ENCODE data around the gene SYNPR.

Gene SYNPR

DNA sequence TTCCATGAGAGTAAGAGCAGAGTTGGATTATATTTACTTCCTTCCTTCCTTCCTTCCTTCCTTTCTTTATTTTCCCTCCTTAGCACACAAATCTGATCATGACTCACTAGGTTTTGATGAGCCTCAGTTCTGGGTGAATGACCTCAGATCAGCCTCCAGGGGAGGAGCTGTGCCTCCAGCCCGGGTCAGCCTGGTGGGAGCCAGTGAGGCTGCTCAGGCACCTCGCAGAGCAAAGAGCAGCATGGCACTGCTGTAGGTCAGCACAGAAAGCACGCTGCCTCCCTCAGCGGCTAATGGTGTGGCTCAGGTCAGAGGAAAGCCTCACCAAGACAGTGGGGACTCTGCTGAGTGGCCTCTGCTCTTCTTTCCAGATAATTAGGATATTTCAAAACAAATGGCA lies 108.5 kb downstream of the SYNPR start:
- DNase-seq: no peak

DNA sequence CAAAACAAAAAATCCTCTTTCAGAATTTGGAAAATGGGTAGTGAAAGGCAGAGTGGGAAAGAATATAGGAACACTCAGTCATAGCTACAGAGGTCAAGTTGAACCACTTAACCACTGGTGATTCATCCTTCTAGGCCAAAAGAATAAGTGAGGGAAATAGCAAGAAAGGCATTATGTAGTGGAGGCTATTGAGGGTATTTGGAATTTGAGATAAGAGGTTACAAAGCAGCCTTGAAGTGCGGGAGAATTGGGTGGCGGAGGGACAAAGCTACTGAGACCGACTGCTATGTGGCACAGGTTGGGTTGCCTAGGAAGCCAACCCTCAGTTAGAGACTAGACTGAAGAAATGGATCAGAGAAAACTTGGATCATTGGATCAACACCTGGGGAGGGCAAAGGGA lies 109.5 kb downstream of the SYNPR start:
- no peak for DNase-seq

DNA sequence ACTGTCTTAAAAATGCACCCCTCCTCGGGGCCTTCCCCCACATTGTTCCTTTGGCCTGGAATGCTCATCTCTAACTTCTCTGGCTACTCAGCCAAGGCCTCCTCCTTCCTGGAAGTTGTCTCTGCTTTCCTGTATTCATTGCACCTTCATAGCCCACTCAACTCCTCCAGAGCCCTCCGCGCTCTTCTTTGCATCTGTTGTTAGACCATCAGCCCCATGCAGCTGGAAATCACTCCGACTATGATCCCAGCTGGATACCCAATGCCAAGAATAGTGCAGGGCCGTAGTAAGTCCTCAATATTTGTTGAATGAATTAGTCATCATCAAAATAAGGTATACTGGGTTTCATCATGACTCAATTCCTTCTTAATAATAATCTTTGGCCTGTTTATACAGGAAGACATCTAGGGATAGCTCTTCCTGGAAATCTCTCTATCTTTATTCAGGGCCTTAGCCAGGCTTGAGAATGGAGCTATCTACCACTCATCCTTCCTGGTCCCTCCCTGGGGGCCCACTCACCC lies 112.7 kb downstream of the SYNPR start:
- no peak for DNase-seq

DNA sequence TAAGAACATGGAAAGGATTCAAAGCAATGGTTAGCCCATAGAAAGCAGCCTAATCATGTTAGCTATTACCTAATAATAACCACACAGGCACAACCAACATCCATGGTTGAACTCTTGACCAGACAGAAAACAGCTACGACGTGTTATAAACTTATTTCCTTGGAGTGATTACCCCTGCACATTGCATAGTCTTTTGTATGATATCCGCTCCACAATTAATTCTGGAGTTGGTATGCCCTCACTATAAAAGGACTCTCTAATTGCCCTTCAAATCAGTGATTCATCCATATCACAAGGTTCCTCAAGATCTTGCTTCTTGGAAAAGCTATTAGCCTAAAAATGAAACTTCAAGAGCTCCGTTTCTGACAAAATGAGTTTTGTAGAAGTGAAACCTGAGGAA lies 117.9 kb downstream of the SYNPR start:
- no peak for DNase-seq

DNA sequence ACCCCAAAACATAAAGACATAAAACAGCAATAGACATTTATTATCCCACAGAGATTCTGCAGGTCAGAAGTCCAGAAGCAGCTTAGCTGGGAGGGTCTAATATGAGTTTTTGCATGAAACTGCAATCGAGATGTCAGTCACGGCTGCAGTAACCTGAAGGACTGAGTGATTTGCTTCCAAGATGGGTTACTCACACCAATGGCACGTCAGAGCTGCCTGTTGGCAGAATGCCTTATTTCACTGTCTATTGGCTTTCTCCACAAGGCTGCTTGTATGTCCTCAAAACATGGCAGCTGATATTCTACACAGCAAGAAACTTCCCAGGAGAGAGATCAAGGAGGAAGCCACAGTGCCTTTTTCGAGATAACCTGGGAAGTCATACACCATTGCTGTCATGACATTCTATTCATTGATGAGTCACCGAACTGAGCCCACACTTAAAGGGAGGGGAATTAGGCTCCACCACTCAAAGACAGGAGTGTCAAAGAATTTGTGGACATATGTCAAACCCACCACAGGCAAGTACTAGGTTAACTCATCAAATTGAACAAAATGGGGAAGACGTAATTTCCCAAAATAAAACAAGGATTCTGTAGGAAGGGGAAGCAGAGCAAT lies 122.2 kb downstream of the SYNPR start:
- DNase-seq: no peak

DNA sequence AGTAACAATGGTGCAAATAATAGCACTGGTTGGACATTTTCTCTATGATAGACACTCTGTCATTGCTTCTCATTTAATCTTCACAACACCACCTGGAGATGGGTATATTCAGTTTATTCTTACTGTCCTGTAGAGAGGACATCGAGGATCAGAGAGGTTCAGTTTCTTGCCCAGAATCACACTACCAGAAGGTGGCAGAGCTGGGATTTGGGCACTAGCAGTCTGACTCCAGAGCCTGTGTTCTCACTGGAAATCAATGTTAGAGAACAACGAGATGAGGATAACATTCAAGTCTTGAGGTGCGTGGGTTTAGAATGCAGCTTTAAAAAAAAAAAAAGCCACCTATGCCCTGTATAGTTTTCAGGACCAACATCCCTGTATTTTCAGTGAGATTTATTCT lies 127.8 kb downstream of the SYNPR start:
- DNase-seq: no peak

DNA sequence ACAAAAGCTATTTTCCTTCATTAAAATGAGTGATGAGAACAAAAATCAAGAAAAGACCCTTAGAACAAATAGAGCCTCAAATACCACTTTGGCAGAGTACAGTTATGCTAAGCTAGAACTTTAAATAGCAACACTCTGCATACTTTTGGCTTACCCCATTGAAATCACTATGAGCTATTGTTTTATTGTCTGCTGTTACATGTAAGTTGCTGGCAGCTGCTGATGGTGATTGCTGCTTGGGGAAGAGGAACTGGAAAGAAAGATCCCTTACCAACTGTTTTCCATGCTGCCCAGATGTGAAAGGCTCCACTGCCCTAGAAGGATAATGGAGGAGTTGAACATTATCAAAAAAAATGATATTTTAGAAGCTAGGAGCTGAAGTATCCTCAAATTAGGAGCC lies 135.4 kb downstream of the SYNPR start:
- DNase-seq: no peak

DNA sequence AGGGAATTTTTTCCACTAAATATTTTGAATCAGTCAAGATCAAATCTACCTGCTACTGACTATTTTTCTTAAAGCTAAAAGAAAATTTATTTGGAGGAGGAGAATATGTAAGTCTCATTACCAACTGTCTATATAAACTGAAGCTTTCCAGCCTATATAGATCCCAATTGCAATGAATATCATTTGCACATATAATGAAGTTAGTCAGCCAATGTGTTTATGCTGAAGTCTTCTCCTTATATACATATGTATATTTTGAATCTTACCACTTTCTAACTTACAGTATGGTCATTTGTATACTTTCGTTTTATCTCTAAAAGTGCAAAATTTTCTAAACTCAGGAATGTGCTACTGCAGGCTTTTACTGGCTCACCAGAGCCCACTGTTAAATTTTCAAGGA lies 136.5 kb downstream of the SYNPR start:
- DNase-seq: no peak

DNA sequence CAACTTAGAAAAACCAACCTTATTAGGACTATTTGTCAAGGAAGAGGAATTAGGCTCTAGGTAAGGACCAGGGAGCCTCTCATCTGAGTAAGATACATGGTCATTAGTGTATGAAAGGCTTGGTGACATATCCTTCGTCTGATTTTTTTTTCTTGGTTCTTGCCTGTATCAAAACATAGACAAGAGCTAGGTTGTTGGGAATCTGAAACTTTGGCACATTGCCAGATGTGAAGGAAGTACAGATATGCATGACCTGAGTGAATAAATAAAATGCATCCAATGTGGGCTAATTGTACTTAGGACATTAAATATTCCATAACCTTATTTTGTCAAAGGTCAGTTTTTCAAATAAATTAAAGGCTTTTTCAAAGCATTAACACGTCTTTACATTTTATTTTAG lies 151.8 kb downstream of the SYNPR start:
- peak; percentile 28 for DNase-seq

DNA sequence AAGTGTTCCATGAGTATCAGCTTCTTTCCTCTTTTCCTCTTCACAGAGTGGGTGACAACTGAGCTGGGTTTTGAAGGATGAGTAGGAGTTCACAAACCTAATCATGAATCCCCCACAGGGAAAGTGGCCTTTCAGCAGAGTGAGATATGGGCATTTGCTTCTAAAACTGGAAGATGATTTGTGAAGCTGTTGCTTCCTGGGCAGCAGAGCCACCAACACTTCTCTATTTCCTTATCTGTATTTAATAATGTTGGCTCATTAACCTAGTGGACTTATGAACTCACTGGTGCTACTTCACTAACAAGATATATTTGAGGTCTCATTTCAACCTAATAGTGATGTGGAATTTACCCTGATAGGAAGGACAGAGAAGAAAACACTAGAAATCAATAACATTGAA lies 152.8 kb downstream of the SYNPR start:
- DNase-seq: no peak

DNA sequence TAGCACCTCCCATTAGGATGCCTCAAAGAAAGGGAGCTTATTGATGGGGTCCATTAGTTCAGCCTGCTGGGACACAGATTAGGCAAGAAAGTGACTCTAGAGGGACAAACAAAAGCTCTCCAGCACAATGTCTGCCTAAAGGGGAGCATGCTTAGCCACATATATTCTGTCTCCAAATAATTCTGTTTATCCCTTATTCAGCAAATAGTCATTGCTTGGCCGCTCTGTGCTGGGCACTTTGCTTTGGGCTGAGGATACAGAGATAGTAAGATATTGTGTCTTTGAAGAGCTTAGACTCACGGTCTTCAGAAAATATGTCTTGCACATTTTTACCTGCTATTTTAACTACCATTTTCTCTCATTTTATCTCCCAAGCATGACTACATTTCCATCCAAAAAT lies 159.8 kb downstream of the SYNPR start:
- DNase-seq: no peak

DNA sequence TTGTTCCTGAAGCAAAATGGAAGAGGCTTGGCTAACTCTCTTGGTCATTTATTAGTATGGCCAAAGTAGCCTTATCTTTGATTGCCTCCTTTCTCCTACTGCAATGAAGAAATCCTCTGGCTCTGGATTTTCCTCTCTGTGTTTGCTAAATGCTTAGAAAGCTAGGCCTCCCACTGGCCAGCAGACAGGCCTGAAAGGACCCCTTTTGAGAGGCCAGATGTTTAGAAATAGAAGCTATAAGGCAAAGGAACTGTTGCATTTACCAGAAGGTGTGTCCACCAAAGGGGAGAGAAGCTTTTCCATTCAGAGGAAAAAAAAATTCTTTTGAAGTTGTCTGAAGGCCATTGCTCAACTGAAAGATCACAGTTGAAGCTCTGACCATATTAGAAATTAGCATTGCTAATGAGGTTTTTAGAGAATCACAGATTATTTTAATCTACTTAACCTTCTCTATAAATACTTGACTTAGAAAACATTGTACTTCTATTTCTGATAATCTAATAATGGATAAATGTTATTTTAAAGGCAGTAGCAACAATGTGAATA lies 160.8 kb downstream of the SYNPR start:
- DNase-seq: no peak

DNA sequence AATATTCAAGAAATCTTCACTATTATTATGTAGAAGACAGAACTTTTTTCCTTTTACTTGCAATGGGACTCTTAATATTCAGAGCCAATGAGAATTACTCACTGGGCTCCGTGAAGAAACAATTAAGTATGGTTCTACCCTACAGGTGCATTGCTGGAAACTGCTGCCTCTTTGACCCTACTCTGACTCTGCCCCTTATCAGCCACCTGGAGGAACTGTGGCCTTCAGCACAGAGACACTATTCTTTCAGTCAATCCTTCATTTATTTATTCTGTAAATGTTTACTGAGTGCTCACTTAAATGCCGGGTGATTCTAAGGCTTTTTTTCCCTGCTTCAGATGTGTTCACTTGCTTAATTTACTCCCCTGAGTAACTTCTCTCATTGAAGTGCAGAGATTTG lies 163.2 kb downstream of the SYNPR start:
- no peak for DNase-seq

DNA sequence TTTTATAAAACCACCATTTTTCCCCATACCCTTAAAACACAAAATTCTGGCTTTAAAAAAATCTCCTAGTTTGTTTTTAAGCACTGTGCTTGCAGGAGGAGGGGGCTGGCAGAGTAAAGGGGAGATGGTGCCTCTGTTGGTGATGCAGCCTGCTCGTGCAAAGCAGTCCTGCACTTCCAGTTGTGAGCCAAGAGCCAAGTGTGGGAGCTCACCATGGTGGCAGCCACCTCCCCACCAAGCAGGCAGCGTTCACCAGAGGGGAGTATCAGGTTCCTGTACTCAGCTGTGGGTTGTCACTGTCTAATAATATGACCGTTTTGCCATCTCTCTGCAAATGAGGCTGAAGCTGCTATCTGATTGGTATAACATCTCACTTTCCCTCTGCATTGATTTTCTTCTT lies 164.8 kb downstream of the SYNPR start:
- DNase-seq: peak; percentile 31

DNA sequence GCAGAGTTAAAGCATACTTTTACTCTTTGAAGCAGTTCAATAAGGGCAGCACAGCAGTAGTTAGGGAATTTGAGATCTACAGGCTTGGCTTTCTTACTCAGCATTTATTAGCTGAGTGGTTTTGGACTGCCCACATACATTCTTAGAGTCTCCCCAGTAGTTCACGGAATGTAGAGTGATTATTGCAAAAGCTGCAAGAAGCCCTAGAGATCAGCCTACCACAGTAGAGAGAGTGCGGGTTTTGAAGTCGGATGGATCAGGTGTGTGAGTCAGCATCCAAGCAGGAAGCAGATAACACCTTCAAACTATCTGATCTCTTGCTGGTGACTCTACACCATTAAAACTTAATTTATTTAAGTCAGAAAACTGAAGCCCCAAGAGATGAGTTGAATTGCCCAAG lies 171.9 kb downstream of the SYNPR start:
- no peak for DNase-seq

DNA sequence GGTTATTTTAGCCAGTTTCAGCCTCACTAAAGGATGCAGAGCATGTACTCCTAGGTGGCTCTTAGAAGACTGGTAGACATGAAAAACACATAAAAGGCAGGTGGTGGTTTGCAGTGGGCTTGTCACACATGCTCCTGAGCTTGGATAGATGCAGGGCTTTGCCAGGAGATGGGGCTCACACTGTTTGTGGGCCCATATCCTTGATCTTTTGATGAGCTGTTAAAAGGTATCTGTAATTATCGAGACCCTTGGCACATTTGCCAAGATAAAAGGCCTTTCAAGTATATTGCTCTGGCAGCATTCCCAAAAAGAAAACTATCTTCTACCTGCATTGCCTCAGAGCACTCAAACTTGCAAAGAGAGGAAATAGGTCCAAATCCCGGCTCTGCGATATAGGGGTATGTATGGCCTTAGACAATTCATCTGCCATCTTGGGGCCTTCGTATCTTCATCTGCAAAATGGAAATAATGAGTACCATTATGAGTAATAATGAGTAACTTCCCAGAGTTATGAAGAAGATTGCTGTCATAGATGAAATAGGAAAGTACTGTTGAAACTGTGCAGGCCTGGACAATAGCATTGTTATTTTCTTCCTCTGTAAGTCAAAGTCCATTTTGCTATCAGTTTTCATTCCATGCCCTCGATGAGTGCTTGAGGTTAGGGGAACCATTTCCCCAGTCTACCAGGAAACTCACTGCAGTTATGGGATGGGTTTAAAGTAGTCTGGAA lies 172.7 kb downstream of the SYNPR start:
- no peak for DNase-seq

DNA sequence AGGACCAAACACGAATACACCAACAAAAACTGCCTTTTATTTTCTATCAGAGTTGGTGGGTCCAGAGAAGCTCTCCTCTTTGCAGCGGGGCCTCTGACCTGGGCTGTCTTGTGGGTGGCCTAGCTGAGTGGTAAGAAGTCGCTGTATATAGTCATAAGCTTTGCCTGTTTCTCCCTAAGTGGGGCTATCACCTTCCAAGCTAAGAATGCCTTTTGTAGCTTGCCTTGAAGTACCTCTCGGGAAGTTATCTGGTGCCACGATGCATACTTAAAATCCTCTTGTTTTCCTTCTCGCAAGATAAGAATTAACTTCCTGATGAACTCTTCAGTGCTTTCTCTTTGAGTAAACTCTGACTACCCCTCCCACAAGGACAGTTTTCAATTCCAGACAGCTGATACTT lies 178.8 kb downstream of the SYNPR start:
- no peak for DNase-seq

DNA sequence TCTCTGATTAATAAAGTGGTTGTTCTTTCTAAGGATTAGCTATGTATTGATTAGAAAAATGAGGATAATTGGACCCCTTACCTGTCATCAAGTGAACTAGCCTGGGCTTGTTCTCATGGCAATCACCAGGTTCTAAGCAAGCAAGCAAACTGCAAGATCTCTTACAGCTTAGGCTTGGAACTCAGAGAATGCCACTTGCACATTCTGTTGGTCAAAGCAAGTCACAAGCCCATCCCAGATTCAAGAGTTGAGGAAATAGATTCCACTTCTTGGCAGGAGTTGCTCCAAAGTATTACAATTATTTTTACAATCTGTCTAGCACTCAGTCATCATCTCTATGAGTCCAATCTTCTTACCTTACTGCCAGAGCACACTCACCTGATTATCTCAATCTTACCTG lies 180.3 kb downstream of the SYNPR start:
- no peak for DNase-seq

DNA sequence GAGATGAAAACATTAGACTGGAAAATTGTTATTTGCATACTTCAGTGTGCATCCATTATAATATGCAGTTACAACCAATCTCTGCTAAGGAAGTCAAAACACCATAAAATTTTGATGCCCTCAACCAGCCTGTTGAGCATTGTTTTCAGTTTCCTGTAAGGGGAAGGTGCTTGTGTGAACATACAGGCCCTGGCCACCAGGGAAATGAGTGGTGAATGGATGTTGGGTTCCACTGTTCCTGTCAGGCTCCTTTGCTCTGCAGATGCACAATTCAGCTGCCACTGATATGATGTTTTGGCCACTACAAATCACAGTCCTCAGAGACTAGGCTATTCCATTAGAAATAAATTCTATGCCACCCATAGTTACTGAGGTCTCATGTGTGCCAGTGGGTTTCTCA lies 184.6 kb downstream of the SYNPR start:
- no peak for DNase-seq

DNA sequence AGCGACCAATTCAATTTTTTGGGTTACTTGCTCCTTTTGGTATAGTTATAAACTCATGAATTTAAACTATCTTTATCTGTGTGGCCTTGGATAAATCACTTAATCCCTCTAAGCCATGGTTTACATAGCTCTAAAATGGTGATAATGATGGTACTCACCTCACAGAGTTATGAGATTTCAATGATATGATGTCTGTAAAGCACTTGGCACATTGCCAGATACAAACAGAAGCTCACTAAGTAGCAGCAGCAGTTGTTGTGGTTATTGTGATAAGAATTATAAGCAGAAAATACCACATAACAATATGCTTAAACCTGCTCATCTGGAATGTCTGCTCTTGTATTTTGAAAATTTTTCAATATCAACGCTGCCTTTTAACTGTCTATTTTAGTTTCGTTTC lies 189.3 kb downstream of the SYNPR start:
- DNase-seq: peak; percentile 40

DNA sequence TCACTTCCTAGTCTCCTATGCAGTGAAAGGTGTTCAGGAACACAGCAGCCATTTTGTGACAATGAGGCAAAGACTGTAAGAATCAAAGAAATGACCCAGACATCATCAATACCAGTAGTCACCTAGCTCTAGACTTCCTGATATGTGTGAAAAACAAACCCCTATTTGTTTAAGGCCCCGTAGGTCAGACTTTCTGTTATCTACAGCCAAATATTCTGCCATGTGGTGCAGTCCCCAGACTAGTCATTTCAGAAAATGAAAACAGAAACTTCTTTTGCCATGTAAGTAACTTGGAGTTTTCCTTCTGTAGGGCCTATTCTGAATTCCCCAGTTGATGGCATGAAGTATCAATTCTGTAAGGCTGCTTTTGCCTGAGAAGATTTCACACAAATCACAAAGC lies 192.6 kb downstream of the SYNPR start:
- DNase-seq: no peak

DNA sequence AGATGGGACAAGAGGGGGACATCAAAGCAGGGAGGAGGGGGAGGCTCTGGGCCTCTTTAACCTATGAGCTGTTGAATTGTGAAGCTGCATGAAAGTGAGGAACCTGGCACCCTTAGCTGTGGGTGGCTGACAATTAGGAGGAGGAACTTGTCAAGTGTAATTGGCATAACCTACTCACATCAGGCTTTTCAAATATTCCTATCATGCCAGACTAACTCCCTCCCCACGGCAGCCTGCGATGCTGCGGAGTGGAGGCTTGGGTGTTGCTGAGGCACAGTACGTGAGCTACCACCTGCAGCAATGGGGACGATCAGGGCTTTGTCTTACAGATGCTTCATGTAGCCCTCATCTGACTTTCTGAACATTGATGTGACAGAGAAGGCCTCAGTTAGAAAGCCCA lies 193.7 kb downstream of the SYNPR start:
- DNase-seq: no peak

DNA sequence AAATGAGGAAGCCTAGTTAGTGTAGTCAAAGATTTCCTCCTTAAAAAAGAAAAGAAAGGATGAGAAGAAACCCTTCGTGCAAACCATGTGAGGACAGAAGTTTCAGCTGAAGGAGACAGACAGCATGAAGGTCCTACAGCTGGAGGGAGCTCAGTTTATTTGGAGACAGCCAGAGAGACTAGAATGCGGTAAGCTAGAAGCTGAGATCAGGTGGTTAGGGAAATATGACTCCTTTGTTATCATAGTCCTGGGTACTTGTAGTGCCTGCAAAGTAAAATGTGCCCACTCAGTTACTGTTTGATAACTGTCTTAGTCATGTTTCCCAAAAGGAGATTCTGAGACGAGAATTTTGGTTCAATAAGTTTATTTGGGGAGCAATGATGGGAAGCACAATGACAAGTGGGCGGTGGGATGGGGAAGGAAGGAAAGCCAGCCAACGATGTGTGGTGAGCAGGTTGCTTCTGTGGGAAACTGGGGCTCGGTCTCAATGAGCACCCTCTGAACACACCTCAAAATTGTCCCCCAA lies 195.6 kb downstream of the SYNPR start:
- DNase-seq: peak; percentile 1

DNA sequence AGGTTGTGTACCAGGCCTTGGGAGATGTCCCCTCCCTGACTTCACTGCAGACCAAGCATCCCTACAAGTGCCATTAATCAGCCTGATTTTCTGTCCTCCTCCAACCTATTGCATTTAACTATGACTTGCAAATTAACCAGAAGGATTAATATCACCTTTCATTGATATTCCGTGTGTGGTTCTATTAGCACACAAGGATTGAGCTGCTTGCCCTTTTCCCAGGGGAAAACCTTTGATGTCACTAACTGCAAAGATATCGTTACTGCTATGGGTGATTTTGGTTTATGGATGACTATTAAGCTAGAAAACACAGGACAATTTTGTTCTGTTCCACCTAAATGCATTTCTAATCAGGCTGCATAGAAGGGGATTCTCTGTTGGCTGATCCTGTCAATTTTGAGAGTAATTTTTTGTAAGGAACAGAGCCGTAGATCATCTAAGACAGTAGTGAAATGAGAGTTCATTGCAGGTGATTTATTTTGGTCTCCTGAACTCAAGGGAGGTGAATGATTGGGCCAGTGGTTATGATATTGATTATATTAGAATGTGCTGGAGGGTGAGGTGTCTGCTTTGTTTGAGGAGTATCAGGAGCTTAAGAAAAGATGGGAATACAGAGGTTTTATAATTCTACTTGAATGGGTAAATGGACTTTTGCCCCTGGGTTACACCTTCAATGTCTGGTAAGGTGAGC lies 196.9 kb downstream of the SYNPR start:
- no peak for DNase-seq

Measured in NCI-H2171 treated with DMSO at 0.1 percent for 48 hours (cell line).